Astrocyte (in vitro differentiated cells and primary cell): ENCODE results near the gene CCND2. TPM values are rescaled to one million over a fixed set of nuclear protein-coding genes. Genes with fewer than 3 reads are reported as not detected.
A peak's percentile ranks its signal among the peaks of the same experiment; 100 is the strongest.

Experiments used
- DNase-seq: peaks from one replicate; pipeline ENCODE4 v3.0.0-alpha.2; 2010; ENCODE audit warnings: low read depth
- FAIRE-seq: peaks from 2 replicates; lab custom pipeline; 2011; peaks lifted over from hg19 to GRCh38; lab: Jason Lieb, UNC
- H2AFZ ChIP-seq: 2 replicates; pipeline ENCODE4 v1.6.0; 2012; ENCODE audit warnings: low read depth, low read length, inconsistent platforms
- H3K27ac ChIP-seq: 2 replicates; pipeline ENCODE4 v1.5.1; 2011; ENCODE audit warnings: low read depth, low read length, inconsistent platforms
- H3K27me3 ChIP-seq: 2 replicates; pipeline ENCODE4 v1.6.0; 2011; ENCODE audit warnings: low read length, inconsistent platforms; ENCODE audit not compliant: insufficient read depth
- H3K36me3 ChIP-seq: 2 replicates; pipeline ENCODE4 v1.5.1; 2011; ENCODE audit warnings: low read length, inconsistent platforms; ENCODE audit not compliant: insufficient read depth
- H3K4me1 ChIP-seq: 2 replicates; pipeline ENCODE4 v1.5.1; 2011; ENCODE audit warnings: low read length, inconsistent platforms; ENCODE audit not compliant: insufficient read depth
- H3K4me2 ChIP-seq: 2 replicates; pipeline ENCODE4 v1.6.0; 2012; ENCODE audit warnings: low read length, inconsistent platforms
- H3K4me3 ChIP-seq: 2 replicates; pipeline ENCODE4 v1.5.1; 2011; ENCODE audit warnings: low read depth, mild to moderate bottlenecking, low read length, inconsistent platforms; ENCODE audit not compliant: insufficient read depth
- H3K79me2 ChIP-seq: 2 replicates; pipeline ENCODE4 v1.6.0; 2012; ENCODE audit warnings: mild to moderate bottlenecking, low read length, inconsistent platforms; ENCODE audit not compliant: insufficient read depth
- H3K9ac ChIP-seq: 2 replicates; pipeline ENCODE4 v1.6.0; 2012; ENCODE audit warnings: mild to moderate bottlenecking, low read length, inconsistent platforms
- H3K9me3 ChIP-seq: 2 replicates; pipeline ENCODE4 v1.5.1; 2012; ENCODE audit warnings: low read depth, mild to moderate bottlenecking, low read length, inconsistent platforms; ENCODE audit not compliant: insufficient read depth
- H4K20me1 ChIP-seq: 2 replicates; pipeline ENCODE4 v1.6.0; 2012; ENCODE audit warnings: low read length, inconsistent platforms; ENCODE audit not compliant: insufficient read depth
- H3K27ac Mint-ChIP-seq: one replicate; pipeline ENCODE4 v1.8.0; 2021; ENCODE audit warnings: mild to moderate bottlenecking, mixed read lengths; ENCODE audit not compliant: unreplicated experiment
- H3K27me3 Mint-ChIP-seq: one replicate; pipeline ENCODE4 v1.8.0; 2021; ENCODE audit warnings: low read depth, mixed read lengths; ENCODE audit not compliant: unreplicated experiment
- H3K36me3 Mint-ChIP-seq: one replicate; pipeline ENCODE4 v1.8.0; 2021; ENCODE audit warnings: low read depth, mixed read lengths; ENCODE audit not compliant: unreplicated experiment
- H3K4me1 Mint-ChIP-seq: one replicate; pipeline ENCODE4 v1.8.0; 2021; ENCODE audit warnings: low read depth, mixed read lengths; ENCODE audit not compliant: unreplicated experiment
- H3K4me3 Mint-ChIP-seq: one replicate; pipeline ENCODE4 v1.8.0; 2021; ENCODE audit warnings: mild to moderate bottlenecking, moderate library complexity, mixed read lengths; ENCODE audit not compliant: unreplicated experiment
- H3K9me3 Mint-ChIP-seq: one replicate; pipeline ENCODE4 v1.8.0; 2021; ENCODE audit warnings: mild to moderate bottlenecking, mixed read lengths; ENCODE audit not compliant: unreplicated experiment
- EZH2 ChIP-seq: IDR thresholded peaks from 2 replicates; pipeline ENCODE4 v1.6.1; 2012; ENCODE audit warnings: mild to moderate bottlenecking, low read length, inconsistent platforms; ENCODE audit not compliant: insufficient read depth
- total RNA-seq: library from RNA; stranded (reverse); gene quantifications from 2 replicates; pipeline ENCODE4 v1.2.1, GENCODE V29; 2021
- TF ChIP-seq, protein P1 (sequence below): IDR thresholded peaks from 2 replicates; pipeline ENCODE4 v1.5.1; 2011; ENCODE audit warnings: low read depth, mild to moderate bottlenecking, inconsistent platforms, low read length, moderate library complexity; ENCODE audit not compliant: insufficient read depth

The CCND2 gene
- total RNA-seq, 1 donor from 2014 or later: 726 TPM

DNA sequence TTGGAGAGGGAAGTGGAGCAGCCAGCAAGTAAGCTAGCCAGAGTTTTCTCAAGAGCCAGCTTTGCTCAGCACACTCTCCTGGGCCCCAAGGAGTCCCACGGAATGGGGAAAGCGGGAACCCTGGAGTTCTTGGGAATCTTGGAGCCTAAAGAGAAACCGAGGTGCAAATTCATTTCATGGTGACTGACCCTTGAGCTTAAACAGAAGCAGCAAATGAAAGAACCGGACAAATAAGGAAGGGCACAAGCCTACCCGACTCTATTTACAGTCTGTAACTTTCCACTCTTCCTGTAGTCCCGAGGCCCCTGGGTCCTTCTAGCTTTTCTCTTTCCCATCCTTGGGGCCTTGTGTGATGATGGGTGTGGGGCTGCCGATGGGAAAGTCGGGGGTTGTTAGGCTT lies 29.3 kb downstream of the CCND2 start:
- Histone ChIP-seq H3K4me1 (no peaks in the 10 kb centered on the region), H3K4me3 (no peak overlapping the region), H3K27ac (no peak overlapping the region), H3K27me3 (peaks cover 3% of the 10 kb centered on the region), H4K20me1 (no peaks in the 10 kb centered on the region), H3K4me2 (no peak overlapping the region), H3K79me2 (no peaks in the 10 kb centered on the region), H3K36me3 (no peaks in the 10 kb centered on the region), H3K9me3 (no peaks in the 10 kb centered on the region), H2AFZ (no peak overlapping the region), H3K9ac (no peak overlapping the region)
- no peak for TF ChIP-seq EZH2
- TF ChIP-seq, protein P1, sequence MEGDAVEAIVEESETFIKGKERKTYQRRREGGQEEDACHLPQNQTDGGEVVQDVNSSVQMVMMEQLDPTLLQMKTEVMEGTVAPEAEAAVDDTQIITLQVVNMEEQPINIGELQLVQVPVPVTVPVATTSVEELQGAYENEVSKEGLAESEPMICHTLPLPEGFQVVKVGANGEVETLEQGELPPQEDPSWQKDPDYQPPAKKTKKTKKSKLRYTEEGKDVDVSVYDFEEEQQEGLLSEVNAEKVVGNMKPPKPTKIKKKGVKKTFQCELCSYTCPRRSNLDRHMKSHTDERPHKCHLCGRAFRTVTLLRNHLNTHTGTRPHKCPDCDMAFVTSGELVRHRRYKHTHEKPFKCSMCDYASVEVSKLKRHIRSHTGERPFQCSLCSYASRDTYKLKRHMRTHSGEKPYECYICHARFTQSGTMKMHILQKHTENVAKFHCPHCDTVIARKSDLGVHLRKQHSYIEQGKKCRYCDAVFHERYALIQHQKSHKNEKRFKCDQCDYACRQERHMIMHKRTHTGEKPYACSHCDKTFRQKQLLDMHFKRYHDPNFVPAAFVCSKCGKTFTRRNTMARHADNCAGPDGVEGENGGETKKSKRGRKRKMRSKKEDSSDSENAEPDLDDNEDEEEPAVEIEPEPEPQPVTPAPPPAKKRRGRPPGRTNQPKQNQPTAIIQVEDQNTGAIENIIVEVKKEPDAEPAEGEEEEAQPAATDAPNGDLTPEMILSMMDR: no peak
- H3K27me3 Mint-ChIP-seq: no peaks in the 10 kb centered on the region
- peaks cover 31% of the 10 kb centered on the region for H3K36me3 Mint-ChIP-seq
- FAIRE-seq (no peak), DNase-seq (no peak)
- no peak overlapping the region for H3K4me3 Mint-ChIP-seq
- no peak overlapping the region for H3K27ac Mint-ChIP-seq
- H3K4me1 Mint-ChIP-seq: peaks cover 37% of the 10 kb centered on the region
- no peaks in the 10 kb centered on the region for H3K9me3 Mint-ChIP-seq

DNA sequence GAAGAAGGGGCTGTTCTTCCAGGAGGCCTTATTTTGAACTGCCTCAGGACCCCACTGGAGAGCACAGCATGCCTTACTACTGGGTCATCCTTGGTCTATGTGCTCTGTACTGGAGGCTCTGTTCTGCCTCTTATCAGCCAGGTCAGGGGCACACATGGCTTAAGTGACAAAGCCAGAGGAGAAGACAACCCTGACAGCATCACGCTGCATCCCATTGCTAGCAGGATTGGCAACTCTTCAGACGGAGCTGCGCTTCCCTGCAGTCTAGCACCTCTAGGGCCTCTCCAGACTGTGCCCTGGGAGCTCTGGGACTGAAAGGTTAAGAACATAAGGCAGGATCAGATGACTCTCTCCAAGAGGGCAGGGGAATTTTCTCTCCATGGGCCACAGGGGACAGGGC lies 30.2 kb downstream of the CCND2 start:
- no peak for FAIRE-seq
- H3K4me2 ChIP-seq: no peak overlapping the region
- H3K36me3 Mint-ChIP-seq: peaks cover 31% of the 10 kb centered on the region
- H3K4me3 Mint-ChIP-seq: peak overlapping the region; percentile 31
- no peaks in the 10 kb centered on the region for H3K79me2 ChIP-seq
- H3K36me3 ChIP-seq: no peaks in the 10 kb centered on the region
- no peak overlapping the region for H3K4me3 ChIP-seq
- H3K4me1 ChIP-seq: peaks cover 2% of the 10 kb centered on the region
- no peak for DNase-seq
- peaks cover 3% of the 10 kb centered on the region for H3K27me3 ChIP-seq
- H3K9ac ChIP-seq: no peak overlapping the region
- no peak overlapping the region for H3K27ac ChIP-seq
- no peaks in the 10 kb centered on the region for H3K9me3 ChIP-seq
- H3K9me3 Mint-ChIP-seq: no peaks in the 10 kb centered on the region
- H3K4me1 Mint-ChIP-seq: peaks cover 44% of the 10 kb centered on the region
- H4K20me1 ChIP-seq: no peaks in the 10 kb centered on the region
- TF ChIP-seq, protein P1: no peak
- no peaks in the 10 kb centered on the region for H3K27me3 Mint-ChIP-seq
- H3K27ac Mint-ChIP-seq: peak overlapping the region; percentile 14
- H2AFZ ChIP-seq: no peak overlapping the region

DNA sequence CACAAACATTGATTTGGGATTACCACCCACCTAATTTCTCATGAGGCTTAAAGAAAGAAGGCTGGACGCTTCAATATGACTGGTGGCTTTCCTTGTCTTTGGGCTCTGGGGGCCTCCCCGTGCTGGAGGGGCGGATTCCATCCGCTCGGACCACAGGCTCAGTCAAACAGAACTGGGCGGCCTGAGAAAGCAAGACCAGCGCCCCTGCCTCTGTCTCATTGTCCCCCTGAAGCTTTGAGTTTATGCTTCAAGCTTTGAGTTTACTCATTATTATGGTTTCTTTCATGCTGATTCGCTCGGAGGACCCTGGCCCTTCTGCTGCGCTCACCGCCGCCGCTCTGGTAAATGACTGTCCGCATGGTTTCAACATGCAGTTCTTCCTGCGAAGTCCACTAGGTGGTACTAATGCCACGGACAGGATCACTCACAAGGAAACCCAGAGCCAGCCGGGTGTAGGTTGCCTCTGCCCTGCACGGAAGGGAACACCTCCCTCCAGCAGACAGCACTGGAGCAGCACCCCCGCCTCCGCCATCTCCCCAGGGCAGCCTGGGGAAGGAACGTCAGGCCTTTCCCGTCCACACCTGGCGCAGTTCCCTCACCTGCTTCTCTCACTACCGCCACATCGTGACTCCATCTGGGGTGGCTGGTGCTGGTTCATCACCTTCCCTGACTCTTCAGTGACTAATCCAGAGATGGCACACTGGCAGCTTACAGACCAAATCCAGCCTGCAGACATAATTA lies 34.2 kb downstream of the CCND2 start:
- H4K20me1 ChIP-seq: no peaks in the 10 kb centered on the region
- H3K4me2 ChIP-seq: peak overlapping the region; percentile 82

More for the DNA sequence above, 34.2 kb downstream of the CCND2 start:
- no peaks in the 10 kb centered on the region for H3K9me3 Mint-ChIP-seq
- Histone ChIP-seq H3K36me3 (no peaks in the 10 kb centered on the region), H3K4me3 (peak overlapping the region; percentile 43), H3K4me1 (peaks cover 2% of the 10 kb centered on the region), H3K9ac (no peak overlapping the region), H3K27ac (no peak overlapping the region), H3K9me3 (no peaks in the 10 kb centered on the region), H2AFZ (peak overlapping the region; percentile 70), H3K27me3 (peaks cover 6% of the 10 kb centered on the region), H3K79me2 (no peaks in the 10 kb centered on the region)
- H3K36me3 Mint-ChIP-seq: peaks cover 10% of the 10 kb centered on the region
- no peak overlapping the region for H3K27ac Mint-ChIP-seq
- H3K27me3 Mint-ChIP-seq: no peaks in the 10 kb centered on the region
- peak; percentile 65 for DNase-seq
- no peak overlapping the region for H3K4me3 Mint-ChIP-seq
- H3K4me1 Mint-ChIP-seq: peaks cover 30% of the 10 kb centered on the region
- peak; percentile 73 for FAIRE-seq
- TF ChIP-seq, protein P1: peak; percentile 64
- no peak for TF ChIP-seq EZH2
